H1 (cell line): Measurements from ENCODE around the gene KCNN4. TPM values are rescaled to one million over a fixed set of nuclear protein-coding genes. Genes with fewer than 3 reads are reported as not detected.

Source experiments
- BACH1 ChIP-seq: IDR thresholded peaks from 2 replicates; pipeline ENCODE4 v1.6.1; 2012; ENCODE audit warnings: low read length, improper control_type of control experiment
- FOSL1 ChIP-seq: IDR thresholded peaks from 2 replicates; pipeline ENCODE4 v1.6.1; 2011; ENCODE audit warnings: mild to moderate bottlenecking, low read depth, low read length, moderate library complexity; ENCODE audit not compliant: insufficient read depth
- JUND ChIP-seq: IDR thresholded peaks from 2 replicates; pipeline ENCODE4 v1.6.1; 2011; ENCODE audit warnings: mild to moderate bottlenecking, improper control_type of control experiment, low read length
- KDM5A ChIP-seq: fragments of 200-600 bp; IDR thresholded peaks from 2 replicates; pipeline ENCODE4 v1.7.1; 2012; ENCODE audit warnings: mild to moderate bottlenecking, low read length, inconsistent platforms, mixed read lengths
- MAX ChIP-seq: IDR thresholded peaks from 2 replicates; pipeline ENCODE4 v1.6.1; 2012; ENCODE audit warnings: inconsistent platforms
- TCF12 ChIP-seq: IDR thresholded peaks from 2 replicates; pipeline ENCODE4 v1.6.1; 2011; ENCODE audit warnings: low read depth, mild to moderate bottlenecking, low read length
- polyA plus RNA-seq, 7 experiments: library from polyadenylated mRNA; depleted of rRNA in 3 of 7; stranded (reverse) in 5 of 7; unstranded in 2 of 7; fragments of >200 nt in 5 of 7; fragments of 200-250 nt in 2 of 7; gene quantifications; 1 replicate in 5 of 7; 2 replicates in 1 of 7; 4 replicates in 1 of 7; pipeline versions ENCODE4 v1.2.1 to v1.2.3, GENCODE V29; 2011 to 2013; ENCODE audit warnings: missing spikeins in 2 of 7, mixed read lengths in 2 of 7
- total RNA-seq: library from RNA; stranded (reverse); fragmentation: NEBNext Ultra II Directional; extraction: Animal tissue kit (Norgen Biotek cat#: 25700); gene quantifications from 2 replicates; pipeline ENCODE4 v1.2.1, GENCODE V29; 2021
- TF ChIP-seq, protein P1 (sequence below): fragments of 300-600 bp; sonication (generic); IDR thresholded peaks from 2 replicates; pipeline ENCODE4 v1.7.1; 2012; ENCODE audit warnings: low read length, moderate library complexity, mild to moderate bottlenecking, inconsistent platforms; ENCODE audit not compliant: insufficient replicate concordance

The KCNN4 gene
- total and polyA plus RNA-seq, 2 of the 8 experiments (the other 6 are each of a cell fraction or from before 2014, with no cell fraction given), result 0.78 to 1.5 TPM

- no peak for TF ChIP-seq BACH1
- no peak for TF ChIP-seq TCF12
- TF ChIP-seq KDM5A, result no peak
- no peak for TF ChIP-seq JUND
- no peak for TF ChIP-seq FOSL1
- TF ChIP-seq MAX, result no peak
- TF ChIP-seq, protein P1, sequence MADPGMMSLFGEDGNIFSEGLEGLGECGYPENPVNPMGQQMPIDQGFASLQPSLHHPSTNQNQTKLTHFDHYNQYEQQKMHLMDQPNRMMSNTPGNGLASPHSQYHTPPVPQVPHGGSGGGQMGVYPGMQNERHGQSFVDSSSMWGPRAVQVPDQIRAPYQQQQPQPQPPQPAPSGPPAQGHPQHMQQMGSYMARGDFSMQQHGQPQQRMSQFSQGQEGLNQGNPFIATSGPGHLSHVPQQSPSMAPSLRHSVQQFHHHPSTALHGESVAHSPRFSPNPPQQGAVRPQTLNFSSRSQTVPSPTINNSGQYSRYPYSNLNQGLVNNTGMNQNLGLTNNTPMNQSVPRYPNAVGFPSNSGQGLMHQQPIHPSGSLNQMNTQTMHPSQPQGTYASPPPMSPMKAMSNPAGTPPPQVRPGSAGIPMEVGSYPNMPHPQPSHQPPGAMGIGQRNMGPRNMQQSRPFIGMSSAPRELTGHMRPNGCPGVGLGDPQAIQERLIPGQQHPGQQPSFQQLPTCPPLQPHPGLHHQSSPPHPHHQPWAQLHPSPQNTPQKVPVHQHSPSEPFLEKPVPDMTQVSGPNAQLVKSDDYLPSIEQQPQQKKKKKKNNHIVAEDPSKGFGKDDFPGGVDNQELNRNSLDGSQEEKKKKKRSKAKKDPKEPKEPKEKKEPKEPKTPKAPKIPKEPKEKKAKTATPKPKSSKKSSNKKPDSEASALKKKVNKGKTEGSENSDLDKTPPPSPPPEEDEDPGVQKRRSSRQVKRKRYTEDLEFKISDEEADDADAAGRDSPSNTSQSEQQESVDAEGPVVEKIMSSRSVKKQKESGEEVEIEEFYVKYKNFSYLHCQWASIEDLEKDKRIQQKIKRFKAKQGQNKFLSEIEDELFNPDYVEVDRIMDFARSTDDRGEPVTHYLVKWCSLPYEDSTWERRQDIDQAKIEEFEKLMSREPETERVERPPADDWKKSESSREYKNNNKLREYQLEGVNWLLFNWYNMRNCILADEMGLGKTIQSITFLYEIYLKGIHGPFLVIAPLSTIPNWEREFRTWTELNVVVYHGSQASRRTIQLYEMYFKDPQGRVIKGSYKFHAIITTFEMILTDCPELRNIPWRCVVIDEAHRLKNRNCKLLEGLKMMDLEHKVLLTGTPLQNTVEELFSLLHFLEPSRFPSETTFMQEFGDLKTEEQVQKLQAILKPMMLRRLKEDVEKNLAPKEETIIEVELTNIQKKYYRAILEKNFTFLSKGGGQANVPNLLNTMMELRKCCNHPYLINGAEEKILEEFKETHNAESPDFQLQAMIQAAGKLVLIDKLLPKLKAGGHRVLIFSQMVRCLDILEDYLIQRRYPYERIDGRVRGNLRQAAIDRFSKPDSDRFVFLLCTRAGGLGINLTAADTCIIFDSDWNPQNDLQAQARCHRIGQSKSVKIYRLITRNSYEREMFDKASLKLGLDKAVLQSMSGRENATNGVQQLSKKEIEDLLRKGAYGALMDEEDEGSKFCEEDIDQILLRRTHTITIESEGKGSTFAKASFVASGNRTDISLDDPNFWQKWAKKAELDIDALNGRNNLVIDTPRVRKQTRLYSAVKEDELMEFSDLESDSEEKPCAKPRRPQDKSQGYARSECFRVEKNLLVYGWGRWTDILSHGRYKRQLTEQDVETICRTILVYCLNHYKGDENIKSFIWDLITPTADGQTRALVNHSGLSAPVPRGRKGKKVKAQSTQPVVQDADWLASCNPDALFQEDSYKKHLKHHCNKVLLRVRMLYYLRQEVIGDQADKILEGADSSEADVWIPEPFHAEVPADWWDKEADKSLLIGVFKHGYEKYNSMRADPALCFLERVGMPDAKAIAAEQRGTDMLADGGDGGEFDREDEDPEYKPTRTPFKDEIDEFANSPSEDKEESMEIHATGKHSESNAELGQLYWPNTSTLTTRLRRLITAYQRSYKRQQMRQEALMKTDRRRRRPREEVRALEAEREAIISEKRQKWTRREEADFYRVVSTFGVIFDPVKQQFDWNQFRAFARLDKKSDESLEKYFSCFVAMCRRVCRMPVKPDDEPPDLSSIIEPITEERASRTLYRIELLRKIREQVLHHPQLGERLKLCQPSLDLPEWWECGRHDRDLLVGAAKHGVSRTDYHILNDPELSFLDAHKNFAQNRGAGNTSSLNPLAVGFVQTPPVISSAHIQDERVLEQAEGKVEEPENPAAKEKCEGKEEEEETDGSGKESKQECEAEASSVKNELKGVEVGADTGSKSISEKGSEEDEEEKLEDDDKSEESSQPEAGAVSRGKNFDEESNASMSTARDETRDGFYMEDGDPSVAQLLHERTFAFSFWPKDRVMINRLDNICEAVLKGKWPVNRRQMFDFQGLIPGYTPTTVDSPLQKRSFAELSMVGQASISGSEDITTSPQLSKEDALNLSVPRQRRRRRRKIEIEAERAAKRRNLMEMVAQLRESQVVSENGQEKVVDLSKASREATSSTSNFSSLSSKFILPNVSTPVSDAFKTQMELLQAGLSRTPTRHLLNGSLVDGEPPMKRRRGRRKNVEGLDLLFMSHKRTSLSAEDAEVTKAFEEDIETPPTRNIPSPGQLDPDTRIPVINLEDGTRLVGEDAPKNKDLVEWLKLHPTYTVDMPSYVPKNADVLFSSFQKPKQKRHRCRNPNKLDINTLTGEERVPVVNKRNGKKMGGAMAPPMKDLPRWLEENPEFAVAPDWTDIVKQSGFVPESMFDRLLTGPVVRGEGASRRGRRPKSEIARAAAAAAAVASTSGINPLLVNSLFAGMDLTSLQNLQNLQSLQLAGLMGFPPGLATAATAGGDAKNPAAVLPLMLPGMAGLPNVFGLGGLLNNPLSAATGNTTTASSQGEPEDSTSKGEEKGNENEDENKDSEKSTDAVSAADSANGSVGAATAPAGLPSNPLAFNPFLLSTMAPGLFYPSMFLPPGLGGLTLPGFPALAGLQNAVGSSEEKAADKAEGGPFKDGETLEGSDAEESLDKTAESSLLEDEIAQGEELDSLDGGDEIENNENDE, result no peak
Measured at GRCh38 chr19:43807651-43808050, 26.9 kb upstream of the KCNN4 start (continued).
